NCI-H1436 treated with DMSO at 0.1 percent for 48 hours (cell line): ENCODE data around the gene DNAI7.

Source experiments
- DNase-seq: peaks from one replicate; lab custom pipeline; 2025; lab: John Stamatoyannopoulos, UW

The DNAI7 gene

DNA sequence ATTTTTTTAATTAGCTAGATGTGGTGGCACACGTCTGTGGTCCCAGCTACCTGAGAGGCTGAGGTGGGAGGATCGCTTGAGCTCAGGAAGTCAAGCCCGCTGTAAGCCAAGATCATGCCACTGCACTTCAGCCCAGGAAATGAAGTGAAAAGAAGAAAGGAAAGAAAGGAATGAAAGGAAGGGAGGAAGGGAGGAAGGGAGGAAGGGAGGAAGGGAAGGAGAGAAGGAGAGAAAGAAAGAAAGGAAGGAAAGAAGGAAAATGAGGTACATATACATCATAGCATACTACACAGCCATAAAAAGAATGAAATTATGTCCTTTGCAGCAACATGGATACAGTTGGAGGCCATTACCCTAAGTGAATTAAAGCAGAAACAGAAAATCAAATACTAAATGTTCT, 12.2 kb downstream of the DNAI7 start:
- no peak for DNase-seq

DNA sequence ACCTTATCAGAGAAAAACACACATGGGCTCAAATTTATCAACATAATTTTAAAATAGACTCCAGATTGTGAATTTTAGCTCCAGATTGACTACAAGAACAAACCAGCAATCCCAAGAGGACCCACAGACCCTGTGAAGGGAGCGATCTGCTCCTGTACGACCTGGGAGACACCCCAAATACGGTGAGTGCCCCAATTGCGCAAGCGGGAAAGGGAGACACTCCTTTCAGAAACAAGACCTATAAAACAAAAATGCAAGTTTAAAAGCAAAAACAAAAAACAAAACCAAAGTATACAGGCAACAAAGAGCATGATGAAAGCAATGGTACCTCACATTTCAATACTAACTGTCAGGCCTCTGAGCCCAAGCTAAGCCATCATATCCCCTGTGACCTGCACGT, 32.1 kb downstream of the DNAI7 start:
- no peak for DNase-seq

DNA sequence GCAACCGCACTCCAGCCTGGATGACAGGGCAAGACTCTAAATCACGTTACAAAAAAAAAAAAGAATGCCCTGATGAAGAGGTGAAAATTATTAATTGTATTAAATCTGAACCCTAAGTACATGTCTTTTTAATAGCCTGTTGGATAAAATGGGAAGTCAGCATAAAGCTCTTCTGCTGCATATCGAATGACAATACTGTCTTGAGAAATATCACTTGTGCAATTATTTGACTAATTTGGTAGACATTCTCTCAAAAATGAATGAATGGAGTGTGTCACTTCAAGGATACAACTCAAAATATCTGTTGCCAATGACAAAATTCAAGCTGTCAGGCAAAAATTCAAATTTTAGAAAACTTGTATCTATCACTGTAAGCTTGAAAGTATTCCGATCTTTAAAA, 38.9 kb downstream of the DNAI7 start:
- DNase-seq = no peak

DNA sequence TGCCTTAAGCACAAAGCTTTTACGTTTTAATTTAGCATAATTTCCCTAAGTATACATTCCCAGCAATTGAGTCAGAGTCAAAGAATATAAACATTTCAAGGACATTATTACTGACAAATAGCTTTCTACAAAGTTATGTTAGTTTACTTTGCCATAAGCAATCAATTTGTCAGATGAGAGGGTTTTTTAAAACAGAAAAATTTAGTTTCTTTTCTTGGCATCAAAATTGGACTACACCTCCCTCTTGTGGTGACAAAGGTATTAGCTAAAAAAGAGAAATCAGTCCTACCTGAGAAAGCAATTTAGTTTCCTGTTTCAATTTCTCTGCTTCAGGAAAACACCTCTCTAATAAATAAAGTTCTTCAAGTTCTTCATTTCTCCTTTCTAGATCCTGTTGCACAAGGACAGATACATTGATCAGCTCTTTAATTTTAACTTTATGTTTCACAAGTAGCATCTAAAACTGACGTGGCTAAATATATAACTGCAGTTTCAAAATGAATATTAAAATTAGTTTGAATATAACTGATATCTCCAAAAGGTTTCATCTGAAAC, 39.9 kb downstream of the DNAI7 start:
- DNase-seq = no peak

DNA sequence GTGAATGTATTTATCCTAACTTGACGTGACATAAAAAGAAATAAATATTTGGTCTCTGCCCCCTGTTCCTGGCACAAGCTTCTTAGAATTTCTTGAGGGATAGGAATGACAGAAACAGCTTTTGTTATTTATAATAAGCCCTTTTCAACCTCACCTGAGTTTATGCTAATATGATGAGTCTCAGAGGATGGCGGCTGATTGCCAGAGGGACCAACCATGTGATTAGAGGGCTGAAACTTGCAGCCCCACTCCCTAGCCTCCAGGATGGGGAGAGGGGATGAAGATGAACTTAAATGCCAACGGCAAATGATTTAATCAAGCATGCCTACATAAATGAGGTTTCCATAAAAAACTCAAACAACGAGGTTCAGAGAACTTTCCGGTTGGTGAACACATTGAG, 42.9 kb downstream of the DNAI7 start:
- DNase-seq = no peak

DNA sequence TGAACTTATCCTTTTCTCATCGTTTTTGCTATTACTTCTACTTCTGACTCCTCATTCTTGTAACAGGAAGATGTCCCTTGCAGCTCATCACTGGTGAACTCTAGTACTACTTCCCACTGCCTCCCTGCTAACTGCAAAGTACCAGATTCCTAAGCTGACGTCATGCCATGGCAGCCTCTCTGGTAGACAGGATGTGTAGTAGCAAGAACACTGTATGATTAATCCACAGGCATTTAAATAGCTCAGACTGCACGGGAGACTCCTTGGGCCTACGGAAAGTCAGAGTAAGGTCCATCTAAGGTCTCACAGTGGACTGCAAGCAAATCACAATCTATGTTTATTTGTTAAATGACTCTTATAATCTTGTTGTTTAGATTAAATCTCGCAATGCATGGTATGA, 43.5 kb downstream of the DNAI7 start:
- no peak for DNase-seq

DNA sequence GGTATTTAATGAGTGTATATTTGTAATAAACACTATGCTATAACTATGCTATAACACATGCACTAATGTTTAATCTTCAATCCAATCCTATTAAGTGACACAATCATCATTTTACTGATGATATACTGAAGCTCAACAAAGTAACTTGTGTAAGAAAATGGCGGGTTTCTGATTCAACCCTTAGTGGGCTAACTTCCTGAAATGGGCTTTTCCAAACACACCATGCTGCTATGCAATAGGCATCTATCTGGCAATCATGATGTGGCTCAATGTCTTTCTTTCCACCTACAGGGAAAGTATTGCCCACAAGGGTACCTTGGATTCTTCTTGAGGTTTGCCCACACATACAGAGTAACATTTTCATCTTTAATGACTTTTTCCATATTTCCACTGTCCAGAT, 48.3 kb downstream of the DNAI7 start:
- DNase-seq = no peak

DNA sequence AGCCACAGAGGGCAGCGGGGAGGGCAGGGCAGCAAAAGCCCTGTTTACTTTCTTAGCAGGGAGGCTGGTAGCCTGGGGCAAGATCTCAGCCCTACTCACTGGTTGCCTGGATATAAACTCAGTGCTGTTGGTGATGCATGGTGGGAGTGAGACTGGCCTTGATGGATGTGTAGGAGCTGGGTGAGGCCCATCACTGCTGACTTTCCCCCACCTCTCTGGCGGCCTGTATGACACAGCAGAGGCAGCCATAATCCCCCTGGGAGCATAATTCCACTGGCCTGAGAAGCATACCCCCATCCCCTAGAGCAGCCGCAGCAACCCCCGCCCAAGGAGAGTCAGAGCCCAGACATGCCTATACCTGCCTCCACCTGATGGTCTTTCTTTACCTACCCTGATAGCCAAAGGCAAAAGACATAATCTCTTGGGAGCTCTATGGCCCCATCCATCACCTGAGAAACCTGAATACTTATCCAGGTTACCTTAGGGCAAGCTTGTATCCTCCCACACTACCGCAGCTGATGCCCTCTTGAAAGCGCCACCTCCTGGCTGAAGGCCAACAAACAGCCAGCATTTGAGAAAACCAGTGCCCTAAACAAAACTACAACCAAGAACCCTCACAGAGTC, 59.3 kb downstream of the DNAI7 start:
- DNase-seq = no peak

DNA sequence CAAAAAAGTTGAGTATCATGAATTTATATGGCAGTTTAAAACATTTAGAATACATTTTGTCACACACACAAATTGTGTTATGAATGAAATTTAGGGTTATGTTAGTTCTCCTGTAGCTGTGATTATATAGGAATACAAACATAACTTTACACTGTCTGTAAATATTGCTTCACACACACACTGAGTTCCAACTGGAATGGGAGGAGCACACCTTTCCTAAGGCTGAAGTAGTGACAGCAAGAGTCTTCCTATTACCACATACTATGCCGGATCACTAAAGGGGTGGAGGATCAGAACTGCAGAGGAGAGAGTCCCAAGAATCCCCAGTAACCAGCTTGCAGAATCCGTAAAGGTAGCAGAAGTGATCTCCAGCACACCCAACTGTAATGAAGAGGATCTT, 63.7 kb downstream of the DNAI7 start:
- no peak for DNase-seq

DNA sequence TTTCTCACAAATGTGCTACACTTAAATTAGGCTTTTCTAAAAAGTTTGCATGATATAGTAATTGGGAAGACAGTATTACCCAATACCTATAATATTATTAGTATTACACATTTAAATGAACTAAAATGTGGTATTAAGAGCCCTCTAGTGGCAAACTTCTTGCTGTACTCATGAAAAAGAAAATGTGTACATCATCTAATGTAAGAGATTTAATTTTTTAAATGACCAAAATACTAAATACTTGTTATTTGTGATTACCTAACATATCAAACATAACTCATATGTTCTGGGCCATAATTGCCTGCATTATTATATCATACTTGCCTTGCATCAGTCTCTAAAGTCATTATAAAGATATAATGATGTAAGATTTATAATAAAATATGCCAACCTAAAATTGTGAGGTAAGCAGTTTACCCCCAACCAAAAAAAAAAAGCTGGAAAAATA, 64.2 kb downstream of the DNAI7 start:
- peak; percentile 9 for DNase-seq

DNA sequence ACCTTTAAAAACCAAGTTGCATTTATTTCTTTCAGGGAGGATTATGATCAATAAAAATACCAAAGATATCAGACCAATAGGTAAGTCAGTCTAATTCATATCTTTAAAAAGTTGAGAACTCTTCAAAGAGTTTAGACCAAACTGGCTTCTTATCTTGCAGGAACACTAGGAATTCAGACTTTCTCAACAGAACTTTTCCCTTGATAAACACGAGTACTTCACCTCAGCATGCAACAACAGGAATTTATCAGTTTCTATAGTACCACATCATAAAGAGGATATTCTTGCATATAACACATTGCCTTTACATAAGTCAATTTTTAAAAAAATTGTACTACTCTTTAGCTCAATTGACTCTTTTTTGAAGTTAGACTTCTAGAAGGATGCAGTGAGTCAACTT, 68.2 kb downstream of the DNAI7 start:
- DNase-seq = no peak

DNA sequence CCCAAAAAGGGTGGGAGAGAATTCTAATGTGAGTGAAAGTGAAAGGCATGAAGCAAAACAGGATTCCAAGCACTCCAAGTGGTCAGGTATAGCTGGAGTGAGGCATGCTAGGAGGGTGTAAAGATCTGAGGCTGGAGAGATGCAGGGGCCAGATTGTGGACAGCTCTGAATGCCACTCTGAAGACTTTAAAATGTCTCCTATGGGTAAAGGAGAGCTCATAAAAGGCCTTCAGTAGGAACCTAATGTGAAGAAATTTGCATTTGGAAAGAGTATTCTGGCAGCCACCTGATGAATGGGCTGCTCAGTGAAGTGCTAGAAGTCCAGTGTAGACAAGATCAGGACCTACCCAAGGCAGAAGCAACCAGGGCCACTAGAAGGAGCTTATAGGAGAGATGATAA, 68.9 kb downstream of the DNAI7 start:
- DNase-seq = no peak

DNA sequence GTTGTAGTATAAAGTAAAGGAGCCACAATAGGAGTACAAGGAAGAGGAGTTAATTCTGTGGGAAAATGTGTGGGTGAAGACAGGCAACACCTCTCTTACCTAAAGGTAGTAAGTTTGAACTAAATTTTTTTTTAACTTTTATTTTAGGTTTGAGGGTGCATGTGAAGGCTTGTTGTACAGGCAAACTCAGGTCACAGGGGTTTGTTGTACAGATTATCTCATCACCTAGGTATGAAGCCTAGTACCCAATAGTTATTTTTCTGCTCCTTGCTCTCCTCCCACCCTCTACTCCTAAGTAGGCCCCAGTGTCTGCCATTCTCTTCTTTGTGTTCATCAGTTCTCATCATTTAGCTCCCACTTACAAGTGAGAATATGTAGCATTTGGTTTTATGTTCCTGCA, 70.5 kb downstream of the DNAI7 start:
- no peak for DNase-seq

DNA sequence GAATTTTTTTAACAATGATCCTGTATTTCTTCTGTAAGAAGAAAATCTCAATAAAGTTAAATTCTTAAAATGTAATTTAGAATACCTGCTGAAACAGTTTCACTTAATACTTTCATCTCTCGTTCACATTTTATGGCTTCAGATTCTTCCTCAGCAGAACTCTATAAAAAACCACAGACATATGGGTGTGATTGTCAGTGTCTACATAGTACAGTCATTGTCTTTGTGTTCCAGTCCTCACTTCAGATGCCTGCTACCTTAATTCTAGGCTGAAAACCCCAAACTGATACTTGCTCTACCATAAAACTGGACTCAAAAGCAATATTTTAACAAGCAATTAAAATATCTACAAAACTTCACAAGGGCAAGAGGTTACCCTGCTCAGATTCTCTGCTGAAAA, 71.8 kb downstream of the DNAI7 start:
- no peak for DNase-seq

DNA sequence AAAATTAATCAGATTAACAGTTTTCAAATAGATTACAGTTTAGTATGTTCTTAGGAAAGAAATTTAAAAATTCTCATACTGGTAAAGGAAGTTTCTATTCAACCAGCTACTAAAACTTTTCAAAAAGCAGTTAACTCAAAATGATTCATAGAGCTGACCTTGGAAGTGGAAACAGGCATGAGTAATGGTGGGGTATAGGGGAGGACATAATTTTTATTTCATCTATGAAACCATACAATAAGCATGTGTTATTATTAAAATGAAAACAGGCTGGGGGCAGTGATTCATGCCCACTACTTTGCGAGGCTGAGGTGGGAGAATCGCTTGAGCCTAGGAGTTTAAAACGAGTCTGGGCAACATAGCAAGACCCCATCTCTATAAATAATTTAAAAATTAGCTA, 73.0 kb downstream of the DNAI7 start:
- no peak for DNase-seq

DNA sequence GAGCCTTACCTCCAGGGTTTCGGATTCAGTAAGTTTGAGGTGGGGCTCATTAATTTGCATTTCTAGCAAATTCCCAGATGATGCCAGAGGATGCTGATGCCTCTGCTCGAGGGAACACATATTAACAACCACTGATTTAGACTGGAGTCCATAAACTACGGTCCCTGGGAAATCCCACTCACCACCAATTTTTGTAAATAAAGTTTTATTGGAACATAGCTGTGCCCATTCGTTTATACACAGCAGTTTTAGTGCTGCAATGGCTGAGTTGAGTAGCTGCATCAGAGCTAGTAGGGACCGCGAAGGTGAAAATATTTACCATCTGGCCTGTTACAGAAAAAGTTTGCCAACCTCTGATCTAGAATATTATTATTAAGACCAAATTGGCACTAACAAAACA, 73.8 kb downstream of the DNAI7 start:
- no peak for DNase-seq

DNA sequence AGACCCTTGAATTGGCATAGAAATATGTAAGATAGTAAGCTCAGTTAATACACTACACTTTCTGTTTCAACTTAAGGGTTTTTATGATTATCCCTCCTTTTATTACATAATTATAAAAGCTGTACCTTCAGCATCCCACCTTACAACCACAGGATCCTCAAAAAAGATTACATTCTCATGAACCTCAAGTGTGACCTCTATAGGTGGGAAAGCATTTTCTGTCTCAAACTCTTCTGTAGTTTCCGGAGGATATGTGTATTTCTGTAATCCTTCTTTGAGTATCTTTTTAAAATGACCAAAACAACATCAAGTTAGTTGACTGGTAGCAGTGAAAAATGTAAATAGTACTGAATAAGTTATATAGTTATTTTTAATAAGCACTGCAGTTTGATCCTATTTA, 75.9 kb downstream of the DNAI7 start:
- no peak for DNase-seq

DNA sequence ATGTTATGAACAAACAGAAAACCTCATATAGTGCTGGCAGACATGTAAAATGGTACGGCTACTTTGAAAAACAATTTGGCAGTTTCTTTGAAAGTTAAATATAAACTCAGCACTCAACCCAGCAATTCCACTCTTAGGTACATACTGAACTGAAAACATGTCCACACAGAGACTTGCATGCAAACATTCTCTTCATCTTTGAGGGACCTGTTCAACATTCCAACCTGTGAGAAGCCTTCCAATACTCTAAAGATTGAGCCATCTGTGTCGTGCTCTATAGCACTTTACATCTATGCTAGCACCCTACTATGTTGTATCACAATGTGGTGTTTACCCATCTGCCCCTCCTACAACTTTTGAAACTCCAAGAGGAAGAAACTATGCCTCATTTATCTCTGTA, 79.3 kb downstream of the DNAI7 start:
- DNase-seq = no peak

DNA sequence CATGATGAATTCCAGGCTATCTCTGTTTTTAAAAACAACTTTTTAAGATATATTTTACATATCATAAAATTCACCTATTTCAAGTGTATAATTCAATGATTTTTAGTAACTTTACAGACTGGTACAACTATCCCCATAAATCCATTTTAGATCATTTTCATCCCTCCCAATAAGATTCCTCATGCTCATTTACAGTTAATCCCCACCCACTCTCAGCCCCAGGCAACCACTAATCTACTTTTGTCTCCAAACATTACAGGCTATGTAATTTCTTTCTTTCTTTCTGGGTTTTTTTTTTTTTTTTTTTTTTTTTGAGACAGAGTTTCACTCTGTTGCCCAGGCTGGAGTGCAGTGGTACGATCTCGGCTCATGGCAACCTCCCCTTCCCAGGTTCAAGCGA, 81.3 kb downstream of the DNAI7 start:
- no peak for DNase-seq

DNA sequence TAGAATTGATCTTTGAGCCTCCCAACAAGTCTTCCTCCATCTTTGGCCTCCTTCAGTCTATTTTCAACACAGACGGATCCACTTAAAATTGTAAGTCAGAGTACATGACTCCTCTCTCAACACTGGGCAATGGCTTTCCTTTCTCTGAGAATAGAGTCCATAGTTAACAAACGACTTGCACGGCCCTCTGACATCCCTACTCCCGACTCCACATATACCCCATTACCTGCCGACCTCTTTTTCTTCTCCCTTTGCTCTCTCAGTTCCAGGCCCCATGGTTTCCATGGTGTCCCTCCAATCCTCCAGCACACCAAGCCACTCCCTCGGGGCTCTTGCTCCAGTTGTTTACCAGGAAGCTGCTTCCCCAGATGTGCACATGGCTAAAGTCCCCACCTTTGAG, 84.7 kb downstream of the DNAI7 start:
- DNase-seq = no peak

DNA sequence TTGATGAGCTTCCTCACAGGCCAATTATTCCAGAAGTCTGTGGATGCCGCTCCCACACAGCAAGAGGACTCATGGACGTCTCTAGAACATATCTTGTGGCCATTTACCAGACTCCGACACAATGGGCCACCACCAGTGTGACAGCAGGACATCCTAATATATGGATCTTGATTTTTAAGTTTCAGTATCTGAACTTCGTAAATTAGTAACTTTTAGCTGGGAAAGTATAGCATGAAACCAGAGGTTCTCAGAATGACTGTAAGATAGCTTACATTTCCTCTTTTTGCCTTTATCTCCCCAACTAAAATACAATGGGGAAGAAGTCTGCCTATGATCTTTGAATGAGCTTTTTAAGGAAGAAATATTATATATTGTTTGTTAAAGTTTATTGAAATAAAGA, 87.0 kb downstream of the DNAI7 start:
- no peak for DNase-seq

DNA sequence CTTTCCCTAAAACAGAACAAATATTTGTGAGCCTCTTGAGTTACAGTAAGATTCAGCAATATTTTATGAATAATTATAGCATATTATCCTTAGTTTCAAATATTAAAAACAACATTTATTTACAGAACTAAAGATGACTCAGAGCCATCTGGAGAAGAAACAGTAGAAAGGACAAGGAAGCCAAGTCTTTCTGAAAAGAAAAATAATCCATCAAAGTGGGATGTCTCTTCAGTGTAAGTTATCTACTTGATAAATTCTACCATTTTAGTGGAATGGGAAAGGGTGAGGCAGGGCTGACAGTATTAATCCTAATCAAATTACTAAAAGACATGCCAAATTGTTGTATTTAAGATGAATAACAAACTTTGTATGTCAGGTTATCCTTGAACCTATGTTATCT, 88.1 kb downstream of the DNAI7 start:
- DNase-seq = no peak

DNA sequence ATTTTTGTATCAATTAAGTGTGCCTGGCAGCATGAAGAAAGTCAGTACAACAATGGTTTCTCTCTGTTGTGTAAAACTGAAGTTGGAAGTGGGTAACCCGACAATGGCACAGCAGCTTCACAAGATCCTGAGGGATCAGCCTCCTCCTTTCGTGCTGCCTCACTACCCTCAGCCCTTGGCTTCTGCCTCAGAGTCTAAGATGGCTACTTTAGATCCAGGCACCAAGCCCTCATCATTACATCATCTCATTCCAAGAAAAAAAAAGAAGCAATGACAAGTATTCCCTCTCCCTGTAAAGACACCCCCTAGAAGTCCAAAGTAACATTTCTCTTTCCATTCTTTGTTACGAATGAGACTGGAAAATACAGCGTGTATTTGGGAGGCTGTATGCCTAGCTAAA, 92.6 kb downstream of the DNAI7 start:
- no peak for DNase-seq

DNA sequence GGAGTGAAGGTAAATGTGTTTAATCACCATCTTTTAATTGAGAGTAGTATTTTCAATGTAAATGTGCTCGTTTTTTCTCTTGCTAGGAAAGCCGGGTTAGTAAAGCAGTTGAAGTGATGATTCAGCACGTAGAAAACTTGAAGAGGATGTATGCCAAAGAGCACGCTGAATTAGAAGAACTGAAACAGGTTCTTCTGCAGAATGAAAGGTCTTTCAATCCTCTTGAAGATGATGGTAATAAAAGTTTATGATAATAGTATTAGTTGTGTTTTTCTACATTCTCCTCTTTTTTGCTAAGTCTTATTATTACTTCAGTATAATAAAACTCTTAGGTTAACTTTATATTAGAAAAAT, 93.9 kb downstream of the DNAI7 start:
- no peak for DNase-seq
